ENCODE data around the gene NRBF2. TPM values are rescaled to one million over a fixed set of nuclear protein-coding genes. Genes with fewer than 3 reads are reported as not detected.
"Not testable (repeated sequence)": the region's sequence is repeated elsewhere in the genome, so short reads cannot be mapped to it uniquely, and the experiment has no call there.

The NRBF2 gene
- total and polyA plus RNA-seq, 2 of the 4 experiments (the other 2 are of a cell fraction): 19.9 to 20.6 TPM

GRCh38 chr10:63103178-63103577, 29.9 kb upstream of the NRBF2 start:
- H3K4me2 ChIP-seq (ENCODE audit: low read depth, low read length); BruUV-seq (replicated peaks); H2BK20ac ChIP-seq (ENCODE audit: low read depth, low read length); DNase-seq; in situ Hi-C loops (cut with MboI; ENCODE audit: low sequenced_read_pairs); H3K4me3 ChIP-seq (ENCODE audit: insufficient read depth, low read depth, low read length); H3K4me1 ChIP-seq (ENCODE audit: control insufficient read depth, insufficient read depth, low read length); H4K91ac ChIP-seq (ENCODE audit: insufficient read depth, low read depth, low read length); H4K8ac ChIP-seq (ENCODE audit: low read depth in 2 of 2, low read length in 2 of 2); H3K79me1 ChIP-seq (ENCODE audit: low read depth in 1 of 2, low read length in 2 of 2); H3K23ac ChIP-seq (ENCODE audit: low read depth, low read length); H2BK120ac ChIP-seq (ENCODE audit: low read depth, low read length); dilution Hi-C loops (cut with HindIII; ENCODE audit: low sequenced_read_pairs, unreplicated experiment); H3K27me3 ChIP-seq (ENCODE audit: control insufficient read depth, insufficient read depth, low read length); H2AK9ac ChIP-seq (replicated peaks; ENCODE audit: low read depth, low read length, poor library complexity); H3K4ac ChIP-seq (ENCODE audit: low read depth, low read length); ATAC-seq (ENCODE audit: low read depth); H2BK5ac ChIP-seq (ENCODE audit: low read depth, low read length, poor library complexity, severe bottlenecking); H3K18ac ChIP-seq (ENCODE audit: low read depth, low read length); H2AFZ ChIP-seq (replicated peaks; ENCODE audit: low read length, poor library complexity); CTCF ChIA-PET; H3K9me1 ChIP-seq (ENCODE audit: insufficient read depth, low read length); intact Hi-C loops (cut with micrococcal nuclease); H3K14ac ChIP-seq (replicated peaks; ENCODE audit: low read depth, low read length); H3K56ac ChIP-seq (ENCODE audit: extremely low read depth, insufficient read depth, low read length); H3K9me3 ChIP-seq (ENCODE audit: control insufficient read depth, insufficient read depth, low read length); H3K27ac ChIP-seq (ENCODE audit: insufficient read depth, low read length); H4K5ac ChIP-seq (ENCODE audit: low read depth, low read length); H2AK5ac ChIP-seq (ENCODE audit: low read depth, low read length); H4K20me1 ChIP-seq (ENCODE audit: insufficient read depth, low read length); POLR2A ChIA-PET (ENCODE audit: unreplicated experiment); H3K36me3 ChIP-seq (ENCODE audit: control insufficient read depth, insufficient read depth, low read length); H3K9ac ChIP-seq (ENCODE audit: low read depth, low read length); H2BK15ac ChIP-seq (ENCODE audit: low read depth, low read length): not testable (repeated sequence)
- no CpG with 5 or more reads among the region's 4 CpGs for WGBS, 2 experiments (ENCODE audit: extremely low coverage in 2 of 2, insufficient read length in 1 of 2)

Measured in IMR-90 (cell line).